22Rv1 (cell line): ENCODE measurements around the gene LMNA.

Source experiments
- H3K27ac ChIP-seq: fragments of 450-650 bp; 2 replicates; pipeline ENCODE4 v1.5.1; 2017
- CTCF ChIP-seq: fragments of 450-650 bp; IDR thresholded peaks from 2 replicates; pipeline ENCODE4 v1.5.1; 2017; ENCODE audit warnings: mild to moderate bottlenecking
- ZFX ChIP-seq: fragments of 450-650 bp; IDR thresholded peaks from 2 replicates; pipeline ENCODE4 v1.6.1; 2017; ENCODE audit warnings: antibody characterized with exemption, borderline replicate concordance

Gene LMNA

GRCh38 chr1:156135930-156136871 lies 21.7 kb downstream of the LMNA start:
- H3K27ac ChIP-seq = no peak overlapping the region
- no peak for TF ChIP-seq ZFX
- TF ChIP-seq CTCF = no peak

- no peak for TF ChIP-seq ZFX
- TF ChIP-seq CTCF = peak; percentile 19
- H3K27ac ChIP-seq = no peak overlapping the region
These were observed 22.5 kb downstream of the LMNA start for GRCh38 chr1:156136970-156137483.

GRCh38 chr1:156138458-156138867 lies 24.0 kb downstream of the LMNA start:
- H3K27ac ChIP-seq = no peak overlapping the region
- TF ChIP-seq ZFX (no peak), CTCF (no peak)

- H3K27ac ChIP-seq = peak overlapping the region; percentile 26; the same call in 1 of the 2 replicates
- TF ChIP-seq ZFX = no peak
- TF ChIP-seq CTCF = peak; percentile 86
These were observed 26.6 kb downstream of the LMNA start for GRCh38 chr1:156140879-156141707.

- TF ChIP-seq CTCF = no peak
- no peak for TF ChIP-seq ZFX
- no peak overlapping the region for H3K27ac ChIP-seq
These were observed 29.4 kb downstream of the LMNA start for GRCh38 chr1:156143765-156144489.

GRCh38 chr1:156144742-156145141 lies 30.2 kb downstream of the LMNA start:
- no peak overlapping the region for H3K27ac ChIP-seq
- TF ChIP-seq ZFX = no peak
- TF ChIP-seq CTCF = no peak
